ENCODE measurements around the gene FKBP10. TPM values are rescaled to one million over a fixed set of nuclear protein-coding genes. Genes with fewer than 3 reads are reported as not detected.
A peak's percentile ranks its signal among the peaks of the same experiment; 100 is the strongest.

Gene FKBP10
- total and polyA plus RNA-seq, 10 of the 15 experiments (the other 5 are each of a cell fraction or from before 2014, with no cell fraction given): 0.02 to 4.7 (median 1.8) TPM

GRCh38 chr17:41769346-41769862 lies 43.4 kb upstream of the FKBP10 start (continued):
- TF ChIP-seq NKRF (conservative IDR thresholded peaks at IDR 0.05) (no peak), NFXL1 (IDR thresholded peaks at IDR 0.05; ENCODE audit: borderline replicate concordance) (no peak)

GRCh38 chr17:41769985-41770384 lies 42.8 kb upstream of the FKBP10 start:
- TF ChIP-seq USF1 (IDR thresholded peaks at IDR 0.05; ENCODE audit: borderline replicate concordance, extremely low read length, insufficient read depth, low read depth, low read length) (no peak), NRF1 (conservative IDR thresholded peaks at IDR 0.05; ENCODE audit: low read depth, low read length) (no peak), STAT3 (IDR thresholded peaks at IDR 0.05; ENCODE audit: low read depth, low read length) (no peak), ZZZ3 (IDR thresholded peaks at IDR 0.05; ENCODE audit: control insufficient read depth, insufficient read length, low read depth) (no peak), RAD21 (IDR thresholded peaks at IDR 0.05; ENCODE audit: insufficient read depth, low read depth, low read length) (no peak), POLR2AphosphoS5 (IDR thresholded peaks at IDR 0.05; ENCODE audit: low read length) (no peak)
- no peaks in the 10 kb centered on the region for H3K36me3 ChIP-seq (ENCODE audit: control insufficient read depth in 2 of 2, insufficient read depth in 2 of 2, low read length in 1 of 2)
- no peaks in the 10 kb centered on the region for H3K4me1 ChIP-seq (ENCODE audit: control insufficient read depth, insufficient read depth, low read length)
- SMC1A ChIA-PET (ENCODE audit: uncharacterized antibody, unreplicated experiment): interaction anchor here (2.4 kb wide), 1 partner anchor 16 kb away, joined by 8 read pairs; the partner anchor contains the start of gene JUP
- ATAC-seq (no peak), DNase-seq (ENCODE audit: low read depth, low spot score) (no peak), FAIRE-seq (no peak)
- no peak overlapping the region for H3K4me3 ChIP-seq
- peak overlapping the region; percentile 42; the same call in 1 of the 2 replicates for H3K4me2 ChIP-seq (ENCODE audit: control insufficient read depth, insufficient read depth)
- 0% methylated on average over 3 of the region's 3 CpGs for WGBS (ENCODE audit: insufficient coverage, insufficient replicate concordance, low lambda C conversion rate, missing lambda C conversion rate)
- CTCF ChIA-PET: interaction anchor here (1.5 kb wide), 1 partner anchor 34 kb away, joined by 3 read pairs; no protein-coding TSS in a partner anchor
- RAD21 ChIA-PET (ENCODE audit: unreplicated experiment): interaction anchor here (0.7 to 1.5 kb wide), 2 partner anchors 17 to 31 kb away, joined by 3 to 4 read pairs; partner anchors contain the start of gene JUP
- POLR2A ChIA-PET: no interaction called here
- no TSS peak for BruUV-seq (replicated peaks)
- no peak overlapping the region; the same call in 1 of the 2 replicates for H3K9ac ChIP-seq (ENCODE audit: control insufficient read depth, insufficient read depth, low read length)
- in situ Hi-C loops (cut with MboI) (no loop called here), intact Hi-C loops (cut with micrococcal nuclease; ENCODE audit: unreplicated experiment) (no loop called here)
- H3K27ac ChIP-seq (ENCODE audit: control insufficient read depth, insufficient read depth): no peak overlapping the region
- no peaks in the 10 kb centered on the region for H4K20me1 ChIP-seq (ENCODE audit: control insufficient read depth, insufficient read depth)
- H3K9me3 ChIP-seq (replicated peaks; ENCODE audit: control insufficient read depth, insufficient read depth, low read length): no peaks in the 10 kb centered on the region
- no peaks in the 10 kb centered on the region; a peak in 1 of 4 replicates for H3K27me3 ChIP-seq (replicated peaks in 1 of 2; ENCODE audit: control insufficient read depth in 2 of 2, insufficient read depth in 2 of 2, low read length in 1 of 2)
- peaks cover 4% of the 10 kb centered on the region for H3K79me2 ChIP-seq (ENCODE audit: control insufficient read depth, insufficient read depth, low read length)
- H2AFZ ChIP-seq (ENCODE audit: control insufficient read depth, low read depth, low read length): no peak overlapping the region

Measured in GM12878 (cell line).